NCI-H82 treated with DMSO at 0.1 percent for 48 hours (cell line): Measurements from ENCODE around the gene SLC7A7.
"Not testable (repeated sequence)": the region's sequence is repeated elsewhere in the genome, so short reads cannot be mapped to it uniquely, and the experiment has no call there.

Source experiments
- DNase-seq: peaks from one replicate; lab custom pipeline; 2025; ENCODE audit not compliant: unreplicated experiment; lab: John Stamatoyannopoulos, UW

The SLC7A7 gene

GRCh38 chr14:22822016-22822570, 6.9 kb upstream of the SLC7A7 start:
- no peak for DNase-seq

- no peak for DNase-seq
Observed at GRCh38 chr14:22821193-22822015, 6.2 kb upstream of the SLC7A7 start.

DNA sequence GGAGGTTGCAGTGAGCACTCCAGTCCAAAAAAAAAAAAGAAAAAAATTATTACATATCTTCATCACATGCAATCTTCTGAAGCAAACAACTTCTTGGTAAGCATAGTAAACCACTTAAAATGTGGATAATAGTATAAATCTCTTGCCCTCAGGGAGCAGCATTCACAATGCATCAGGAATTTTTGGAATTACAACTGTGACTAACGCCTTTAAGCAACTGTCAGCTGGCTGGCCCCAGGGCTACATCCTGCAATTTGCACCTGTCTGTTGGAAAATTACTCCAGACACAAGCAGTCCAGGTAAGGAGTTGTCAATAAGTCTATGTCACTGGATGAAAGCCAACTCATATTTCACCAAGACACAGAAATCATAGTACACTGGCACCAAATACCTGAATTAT, 5.5 kb upstream of the SLC7A7 start:
- no peak for DNase-seq

DNA sequence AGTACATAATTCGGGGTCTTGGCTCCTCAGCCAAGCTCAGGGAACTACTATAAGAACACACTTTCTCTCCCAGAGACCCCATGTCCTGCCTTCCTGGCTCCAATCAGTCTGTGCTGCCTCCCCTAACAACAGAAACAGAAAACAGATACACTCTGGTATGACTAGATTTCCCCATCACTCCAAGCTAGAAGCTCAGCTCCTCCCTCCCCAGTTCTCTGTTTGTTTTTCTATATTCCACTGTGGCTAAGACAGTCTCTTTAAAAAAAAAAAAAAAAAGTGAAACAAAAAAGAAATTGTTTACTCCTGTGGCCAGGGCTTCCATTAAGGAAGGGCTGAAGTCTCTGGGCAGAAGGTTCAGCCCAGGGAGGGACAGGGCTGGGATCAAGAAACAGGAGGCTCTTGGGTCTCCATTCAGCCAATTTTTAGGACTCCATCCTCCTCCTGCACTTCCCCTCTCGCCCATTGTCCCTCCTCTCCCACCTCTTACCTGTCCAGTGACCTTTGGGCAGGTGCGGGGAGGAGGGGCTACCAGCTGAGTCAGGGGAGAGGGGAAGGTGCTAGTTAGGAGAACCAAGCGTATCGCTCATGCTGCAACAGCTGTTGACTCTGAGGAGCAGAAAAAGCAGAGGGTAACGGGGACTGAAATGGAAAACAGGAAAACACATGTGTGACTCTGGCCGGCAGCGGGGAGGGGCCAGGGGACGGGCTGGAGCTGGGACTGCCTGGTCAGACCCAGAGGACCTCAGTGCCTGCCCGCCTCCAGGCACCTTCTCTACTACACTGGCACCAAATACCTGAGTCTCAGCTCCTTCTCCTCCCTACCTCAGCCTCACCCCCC, 4.1 kb upstream of the SLC7A7 start:
- DNase-seq, result no peak

GRCh38 chr14:22814373-22814772, 862 bp downstream of the SLC7A7 start:
- no peak for DNase-seq

GRCh38 chr14:22813145-22813544, 2.1 kb downstream of the SLC7A7 start:
- no peak for DNase-seq

GRCh38 chr14:22812744-22813143, 2.5 kb downstream of the SLC7A7 start:
- no peak for DNase-seq

DNA sequence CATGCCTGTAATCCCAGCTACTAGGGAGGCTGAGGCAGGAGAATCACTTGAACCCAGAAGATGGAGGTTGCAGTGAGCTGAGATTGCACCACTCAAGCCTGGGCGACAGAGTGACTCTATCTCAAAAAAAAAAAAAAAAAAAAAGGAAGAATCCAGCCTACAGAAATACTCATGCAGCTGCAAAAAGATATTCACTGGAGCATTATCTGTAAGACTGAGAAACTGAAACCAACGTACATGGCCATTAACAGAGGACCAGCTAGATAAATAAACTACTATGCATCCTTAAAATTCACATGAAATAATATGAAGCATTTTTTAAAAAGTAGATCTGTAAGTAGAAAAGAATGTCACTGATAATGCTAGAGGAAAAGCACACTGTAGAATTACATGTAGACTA, 3.5 kb downstream of the SLC7A7 start:
- no peak for DNase-seq

DNA sequence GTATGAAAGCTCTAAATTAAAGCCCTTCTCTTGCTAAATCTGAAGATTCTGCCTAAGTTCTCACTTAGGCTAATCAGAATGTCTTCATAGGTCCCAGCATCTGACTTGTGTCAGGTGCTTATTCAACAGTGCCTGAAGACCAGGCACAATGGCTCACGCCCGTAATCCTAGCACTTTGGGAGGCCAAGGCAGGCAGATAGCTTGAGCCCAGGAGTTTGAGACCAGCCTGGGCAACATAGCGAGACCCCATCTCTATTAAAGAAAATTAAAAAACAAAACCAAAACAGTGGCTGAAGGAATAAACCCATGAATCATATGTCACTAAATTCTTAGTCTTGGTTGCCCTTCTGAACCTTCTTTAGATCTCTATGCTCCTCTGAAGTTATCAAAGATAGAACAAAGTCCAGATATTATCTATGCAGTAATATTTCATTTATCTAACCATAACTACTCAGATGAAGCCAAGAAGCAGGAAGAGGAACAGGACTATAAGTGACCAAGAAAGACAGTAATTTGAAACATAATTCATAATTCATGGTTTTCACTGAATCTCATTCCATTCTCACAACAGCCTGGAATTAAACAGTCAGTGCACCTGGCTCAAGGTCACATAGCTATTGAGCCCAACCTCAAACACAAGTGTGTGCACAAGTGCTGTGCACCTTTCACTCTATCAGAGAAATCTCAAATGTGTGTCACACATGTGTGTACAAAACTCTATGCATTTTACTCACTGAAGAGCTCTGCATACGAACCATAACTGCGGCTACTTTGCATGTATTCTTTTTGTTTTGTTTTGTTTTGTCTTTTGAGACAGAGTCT, 6.6 kb downstream of the SLC7A7 start:
- no peak for DNase-seq

DNA sequence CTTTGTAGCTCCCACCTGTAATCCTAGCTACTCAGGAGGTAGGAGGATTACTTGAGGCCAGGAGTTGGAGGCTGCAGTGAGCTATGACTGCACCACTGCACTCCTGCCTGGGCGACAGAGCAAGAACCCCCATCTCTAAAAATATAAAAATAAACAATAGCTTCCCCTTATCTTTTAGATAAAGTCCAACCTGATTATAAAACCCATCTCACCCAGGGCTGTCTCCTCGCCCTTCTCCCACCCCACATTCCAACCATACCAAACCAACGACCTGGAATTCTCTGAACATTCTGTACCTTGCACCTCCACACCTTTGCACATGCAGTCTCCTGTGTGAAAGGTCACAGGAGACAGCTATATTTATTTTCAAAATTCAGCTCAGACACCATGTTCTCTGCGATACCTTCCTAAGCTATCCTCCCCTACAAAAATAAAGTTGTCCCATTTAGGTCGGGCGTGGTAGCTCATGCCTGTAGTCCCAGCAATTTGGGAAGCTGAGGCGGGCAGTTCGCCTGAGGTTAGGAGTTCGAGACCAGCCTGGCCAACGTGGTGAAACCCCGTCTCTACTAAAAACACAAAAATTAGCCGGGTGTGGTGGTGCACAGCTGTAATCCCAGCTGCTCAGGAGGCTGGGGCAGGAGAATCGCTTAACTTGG, 7.7 kb downstream of the SLC7A7 start:
- no peak for DNase-seq

DNA sequence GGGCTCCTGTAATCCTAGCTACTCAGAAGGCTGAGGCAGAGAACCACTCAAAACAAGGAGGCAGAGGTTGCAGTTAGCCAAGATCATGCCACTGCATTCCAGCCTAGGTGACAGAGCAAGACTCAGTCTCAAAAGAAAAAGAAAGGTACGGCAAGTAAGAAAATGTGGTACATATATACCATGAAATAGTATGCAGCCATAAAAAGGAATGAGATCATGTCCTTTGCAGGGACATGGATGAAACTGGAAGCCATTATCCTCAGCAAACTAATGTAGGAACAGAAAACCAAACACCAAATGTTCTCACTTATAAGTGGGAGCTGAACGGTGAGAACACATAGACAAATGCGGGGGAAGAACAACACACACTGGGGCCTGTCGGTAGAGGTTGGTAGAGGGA, 10.0 kb downstream of the SLC7A7 start:
- not testable (repeated sequence) for DNase-seq

DNA sequence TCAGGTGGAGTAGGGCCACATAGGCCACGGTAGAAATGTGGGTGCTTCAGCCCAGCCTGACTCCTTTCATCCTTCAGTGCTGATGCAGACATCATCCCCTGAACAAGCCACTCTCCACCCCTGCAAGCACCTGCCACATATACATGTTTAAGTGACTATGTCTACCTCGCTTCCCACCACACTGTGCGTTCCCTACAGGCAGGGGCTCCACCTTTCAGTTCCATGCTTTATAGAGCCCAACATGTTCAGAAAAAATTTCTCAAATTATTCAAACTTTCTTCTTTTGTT, 11.6 kb downstream of the SLC7A7 start:
- DNase-seq, result no peak

DNA sequence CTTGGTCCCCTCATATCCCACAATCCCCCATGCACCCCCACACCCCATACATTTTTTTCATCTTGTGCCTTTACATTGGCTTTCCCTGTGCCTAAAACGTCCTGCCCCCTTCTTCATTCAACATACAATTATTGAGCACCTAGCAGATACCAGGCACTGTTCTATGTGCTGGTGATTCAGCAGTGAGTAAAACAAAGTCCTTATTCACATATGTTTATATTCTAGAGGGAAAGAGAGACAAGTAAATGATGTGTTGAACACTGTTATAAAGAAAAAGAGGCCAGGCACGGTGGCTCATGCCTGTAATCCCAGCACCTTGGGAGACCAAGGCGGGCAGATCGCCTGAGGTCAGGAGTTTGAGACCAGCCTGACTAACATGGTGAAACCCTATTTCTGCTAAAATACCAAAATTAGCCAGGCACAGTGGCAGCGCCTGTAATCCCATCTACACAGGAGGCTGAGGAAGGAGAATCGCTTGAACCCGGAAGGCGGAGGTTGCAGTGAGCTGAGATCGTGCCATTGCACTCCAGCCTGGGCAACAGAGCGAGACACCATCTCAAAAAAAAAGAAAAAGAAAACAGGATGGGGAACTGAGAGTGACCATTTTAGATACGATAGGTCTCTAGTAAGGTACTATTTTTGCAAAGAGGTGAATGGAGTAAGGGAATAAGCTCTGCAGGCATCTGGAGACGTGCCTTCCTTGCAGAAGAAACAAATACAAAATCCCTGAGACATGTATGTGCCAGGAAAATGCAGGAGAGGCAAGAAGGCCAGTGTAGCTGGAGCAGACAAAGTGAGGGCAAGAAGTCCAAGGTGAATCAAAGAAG, 12.2 kb downstream of the SLC7A7 start:
- DNase-seq, result no peak

DNA sequence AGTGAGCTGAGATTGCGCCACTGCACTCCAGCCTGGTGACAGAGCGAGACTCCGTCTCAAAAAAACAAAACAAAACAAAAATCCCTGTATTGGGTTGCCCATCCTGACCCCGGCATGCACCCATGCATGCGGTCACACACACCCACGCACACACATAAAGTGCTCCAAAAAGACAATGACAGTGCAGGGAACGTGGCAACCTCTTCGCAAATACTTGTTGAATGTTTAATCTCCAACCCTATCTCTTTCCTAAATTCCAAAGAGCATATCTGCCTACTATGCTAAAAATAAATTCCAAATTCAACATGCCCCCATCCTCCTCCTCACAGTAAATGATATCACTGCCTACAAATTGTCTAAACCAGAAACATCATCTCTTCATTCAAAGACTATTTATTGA, 13.5 kb downstream of the SLC7A7 start:
- no peak for DNase-seq

GRCh38 chr14:22800346-22800745, 14.9 kb downstream of the SLC7A7 start:
- no peak for DNase-seq

DNA sequence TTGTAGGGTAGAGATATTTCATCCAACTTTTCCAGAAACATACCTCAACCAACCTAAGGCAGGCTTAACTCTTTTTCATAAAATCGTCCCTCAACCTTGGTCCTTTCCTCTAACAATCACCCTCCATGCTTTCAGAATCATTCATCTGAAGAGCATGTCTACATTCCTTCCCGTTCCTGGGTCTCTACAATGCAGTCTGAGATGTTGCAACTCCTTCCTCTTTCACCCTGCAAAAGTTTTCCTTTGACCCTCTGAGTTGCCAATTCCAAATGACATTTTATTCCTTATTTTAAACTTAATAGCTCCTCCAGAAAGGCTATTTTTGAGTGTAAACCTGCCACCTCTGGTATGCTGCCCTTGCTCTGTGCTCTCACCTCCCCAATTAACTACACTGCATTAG, 16.7 kb downstream of the SLC7A7 start:
- no peak for DNase-seq

GRCh38 chr14:22797017-22797917, 18.0 kb downstream of the SLC7A7 start:
- DNase-seq, result no peak

DNA sequence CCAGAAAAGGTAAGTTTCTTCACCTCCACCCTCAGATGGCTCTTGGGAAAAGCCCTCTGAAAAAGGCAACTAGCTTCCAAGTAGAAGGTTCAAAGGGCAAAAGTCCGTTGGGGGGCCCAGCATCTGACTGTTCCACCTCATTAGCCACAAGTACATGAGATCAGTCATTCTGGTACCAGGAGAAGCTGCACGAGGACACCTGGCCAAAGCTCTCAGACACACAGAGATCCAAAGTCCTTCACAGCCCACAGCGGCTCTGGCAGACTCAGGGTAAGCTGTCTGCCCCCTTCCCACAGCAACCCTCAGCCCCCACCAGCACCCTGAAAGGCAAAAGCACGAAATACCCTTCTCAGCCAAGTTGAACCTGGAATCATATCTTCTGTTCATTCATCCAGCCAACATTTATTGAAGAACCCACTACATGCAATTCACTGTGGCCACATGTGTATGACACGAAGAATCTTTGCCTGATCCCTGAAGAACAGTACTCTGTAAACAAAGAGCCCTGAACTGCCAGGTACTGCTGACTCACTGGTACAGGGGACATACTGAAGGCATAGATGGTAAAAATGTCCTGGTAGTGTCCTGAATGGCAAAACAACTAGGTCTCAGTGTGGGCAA, 19.0 kb downstream of the SLC7A7 start:
- DNase-seq, result no peak

GRCh38 chr14:22794551-22794951, 20.7 kb downstream of the SLC7A7 start:
- DNase-seq, result no peak
